NCI-H2107 treated with DMSO at 0.1 percent for 48 hours (cell line): Measurements from ENCODE around the gene EHD1.

Experiments
- DNase-seq: peaks from one replicate; lab custom pipeline; 2025; ENCODE audit not compliant: unreplicated experiment; lab: John Stamatoyannopoulos, UW

EHD1 gene

DNA sequence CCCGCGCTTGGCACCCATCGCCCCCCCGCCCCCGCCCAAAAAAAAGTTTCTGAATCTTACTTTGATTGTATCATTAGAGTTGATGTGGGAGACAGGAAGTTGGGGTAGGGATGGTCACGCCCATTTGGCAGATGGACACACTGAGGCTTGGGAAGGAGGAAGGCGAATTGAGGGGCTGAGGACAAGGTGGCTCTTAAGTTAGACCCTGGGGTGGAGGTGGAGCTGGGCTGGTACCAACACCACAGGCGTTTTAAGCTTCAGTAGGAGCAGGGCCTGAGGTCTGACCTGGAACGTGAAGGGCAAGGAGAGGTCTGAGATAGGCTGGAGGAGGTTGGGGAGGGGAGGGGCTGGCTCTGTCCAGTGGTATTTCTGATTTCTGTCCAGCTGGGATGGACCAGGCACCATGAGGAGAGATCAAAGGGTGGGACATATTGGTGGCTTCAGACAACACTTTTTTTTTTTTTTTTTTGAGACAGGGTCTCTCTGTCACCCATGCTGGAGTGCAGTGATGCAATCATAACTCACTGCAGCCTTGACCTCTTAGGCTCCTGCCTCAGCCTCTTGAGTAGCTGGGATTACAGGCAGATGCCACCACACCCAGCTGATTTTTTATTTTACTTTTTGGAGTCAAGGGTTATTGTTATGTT, 33.2 kb downstream of the EHD1 start:
- DNase-seq = no peak

DNA sequence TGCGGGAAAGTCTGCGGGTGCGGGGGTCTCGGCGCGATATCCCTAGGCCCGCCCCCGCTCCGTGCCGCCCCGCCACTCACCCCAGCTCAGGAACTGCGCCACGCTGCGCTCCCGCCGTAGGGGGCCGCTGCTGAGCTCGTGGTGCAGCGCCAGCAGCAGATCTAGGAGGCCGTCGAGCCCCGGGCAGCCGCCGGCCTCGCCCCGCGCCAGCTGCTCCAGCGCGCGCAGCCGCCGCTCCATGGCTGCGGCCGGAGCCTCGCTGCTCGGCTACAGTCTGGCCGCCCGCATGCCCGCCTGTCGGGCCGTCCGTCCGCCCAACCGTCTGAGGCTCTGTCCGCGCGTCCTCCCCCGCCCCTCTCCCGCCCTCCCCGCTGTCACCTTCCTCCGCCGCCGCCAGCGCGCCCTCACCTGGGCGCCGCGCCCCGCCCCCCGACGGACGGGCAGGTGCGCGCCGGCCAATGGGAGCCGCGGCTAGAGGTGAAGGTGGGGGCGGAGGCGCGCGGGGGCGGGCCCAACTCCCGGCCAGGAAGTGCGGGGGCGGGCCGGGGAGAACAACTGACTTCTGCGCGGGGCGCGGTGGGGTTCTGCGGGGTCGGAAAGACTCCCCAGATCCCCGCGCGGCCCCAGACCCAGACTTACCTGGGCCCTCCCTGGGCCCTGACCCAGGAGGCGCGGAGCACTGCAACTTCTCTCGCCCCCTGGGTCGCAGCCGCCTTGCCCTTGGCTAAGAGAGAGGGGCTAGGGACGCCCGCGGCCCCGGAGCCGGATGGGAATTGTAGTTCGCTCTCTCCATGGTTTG, 33.9 kb downstream of the EHD1 start, which contains the start of gene CDC42BPG:
CDC42BPG (minus strand) TSS at position 324 of the 799 bp plus-strand sequence; CDS start at position 240, 84 bp downstream.
- peak; percentile 56 for DNase-seq

DNA sequence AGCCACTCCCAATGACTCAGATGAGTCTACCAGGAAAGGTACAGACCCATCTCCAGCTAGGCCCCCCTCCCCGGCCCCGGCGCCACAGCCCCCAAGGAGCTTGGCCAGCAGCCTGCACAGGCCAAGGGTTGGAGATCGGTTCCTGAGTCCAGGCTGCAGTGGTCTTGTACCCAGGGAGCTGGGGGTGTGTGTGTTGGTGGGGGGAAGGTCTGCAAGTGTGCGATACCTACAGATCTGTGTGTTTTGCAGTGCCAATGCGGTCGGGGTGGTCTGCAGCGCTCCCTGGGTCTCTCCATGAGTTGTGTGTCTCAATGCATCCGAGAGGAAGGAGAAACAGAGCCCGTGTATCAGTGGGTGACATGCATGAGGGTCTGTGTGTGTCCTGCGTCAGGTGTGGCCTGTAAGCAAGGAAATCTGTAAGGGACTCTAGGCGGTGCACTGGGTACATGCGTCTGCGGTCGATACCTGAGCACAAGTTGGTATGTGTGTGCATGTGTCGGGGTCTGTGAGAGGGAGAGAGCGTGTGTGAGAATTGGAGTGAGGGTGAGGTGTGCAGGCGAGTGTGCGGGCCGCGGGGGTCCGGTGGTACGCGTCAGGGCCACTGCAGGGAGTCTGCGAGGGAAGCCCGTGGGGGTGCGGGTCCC, 34.6 kb downstream of the EHD1 start:
- DNase-seq = no peak

DNA sequence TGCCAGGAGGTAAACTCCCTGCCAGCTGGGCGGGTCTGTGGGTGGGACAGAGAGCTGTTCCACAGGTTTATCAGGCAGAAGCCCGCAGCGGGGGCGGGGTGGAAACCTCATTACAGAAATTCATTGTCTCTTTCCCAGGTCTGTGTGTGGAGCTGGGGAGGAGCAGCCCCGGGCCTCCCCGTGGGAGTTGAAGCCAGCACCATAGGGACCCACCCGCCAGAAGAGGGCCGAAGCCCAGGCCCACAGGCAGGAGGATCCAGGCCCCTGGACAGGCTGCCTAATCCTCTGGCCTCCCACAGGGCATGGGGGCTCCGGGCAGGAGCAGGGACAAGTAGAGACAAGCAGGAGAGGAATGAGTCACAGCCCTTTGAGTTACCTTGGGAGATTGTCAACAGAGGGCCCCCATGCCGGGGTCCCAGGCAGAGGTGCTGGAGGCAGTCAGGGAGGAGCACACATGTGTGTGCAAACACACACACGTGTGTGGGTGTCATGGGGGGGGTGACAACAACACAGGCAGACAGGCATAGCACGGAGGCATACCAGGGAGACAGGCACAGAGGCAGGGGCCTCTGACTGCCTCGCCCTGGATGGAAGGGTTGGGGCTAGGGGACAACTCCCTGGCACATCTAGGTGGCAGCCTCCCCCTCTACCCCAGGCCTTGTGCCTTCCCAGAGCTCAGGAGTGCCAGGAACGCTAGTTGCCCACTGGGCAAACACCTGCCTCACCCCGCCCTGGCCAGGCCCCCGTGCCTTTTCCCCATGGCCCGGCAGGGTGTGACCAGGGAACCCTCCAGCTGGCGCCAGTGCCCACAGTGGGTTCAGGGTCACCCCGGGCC, 35.4 kb downstream of the EHD1 start:
- DNase-seq = no peak

DNA sequence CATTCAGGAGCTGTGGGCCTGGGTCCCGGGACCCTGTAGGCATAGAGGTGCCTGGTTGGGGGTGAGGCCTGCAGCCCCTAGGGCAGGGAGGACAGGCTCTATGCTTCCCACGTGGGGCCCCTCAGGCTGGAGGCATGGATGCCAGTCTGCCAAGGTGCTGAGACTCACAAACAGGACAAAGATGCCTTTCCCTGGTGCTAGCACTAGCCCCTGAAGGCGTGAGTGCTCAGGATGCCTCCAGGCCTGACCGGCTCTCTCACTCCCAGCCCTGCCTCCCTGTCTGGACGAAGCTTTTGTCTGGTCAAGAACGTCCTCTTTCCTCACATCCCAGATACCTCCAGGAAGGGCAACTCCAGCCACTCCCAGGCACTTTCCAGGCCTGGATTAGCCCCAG, 36.1 kb downstream of the EHD1 start:
- no peak for DNase-seq

DNA sequence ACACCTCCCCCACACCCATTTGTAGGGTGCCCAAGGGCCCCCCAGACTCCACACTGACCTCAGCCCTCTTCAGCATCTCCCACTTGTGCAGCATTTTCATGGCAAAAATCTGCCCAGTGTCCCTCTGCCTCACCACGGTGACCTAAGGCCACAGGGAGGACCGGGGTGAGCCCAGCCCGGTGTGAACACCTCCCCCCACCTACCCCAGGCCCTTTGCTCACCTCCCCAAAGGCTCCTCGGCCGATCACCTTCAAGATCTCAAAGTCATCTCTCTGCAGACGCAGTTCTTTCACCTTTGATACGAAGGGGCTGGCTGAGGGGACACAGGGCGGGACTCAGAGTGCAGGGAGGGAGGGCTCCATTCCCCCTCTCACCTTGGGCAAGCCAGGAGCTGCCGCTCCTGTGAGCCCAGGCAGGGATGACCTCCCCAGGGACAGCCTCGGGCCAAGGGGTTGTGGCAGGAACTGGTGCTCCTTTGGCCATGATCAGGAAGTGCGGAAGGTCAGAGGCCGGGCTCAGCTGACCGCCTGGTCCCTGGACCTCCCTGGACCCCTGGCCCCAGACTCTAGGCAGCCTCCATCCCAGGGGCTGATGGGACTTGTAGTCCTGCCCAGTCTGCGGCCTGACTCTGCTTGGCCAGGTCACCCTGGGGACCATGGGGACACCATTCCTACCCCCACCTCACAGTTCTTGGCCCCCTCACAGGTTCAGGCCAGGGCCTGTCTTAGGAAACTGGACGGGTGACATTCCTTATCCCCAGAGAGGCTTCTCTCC, 36.6 kb downstream of the EHD1 start:
- no peak for DNase-seq

DNA sequence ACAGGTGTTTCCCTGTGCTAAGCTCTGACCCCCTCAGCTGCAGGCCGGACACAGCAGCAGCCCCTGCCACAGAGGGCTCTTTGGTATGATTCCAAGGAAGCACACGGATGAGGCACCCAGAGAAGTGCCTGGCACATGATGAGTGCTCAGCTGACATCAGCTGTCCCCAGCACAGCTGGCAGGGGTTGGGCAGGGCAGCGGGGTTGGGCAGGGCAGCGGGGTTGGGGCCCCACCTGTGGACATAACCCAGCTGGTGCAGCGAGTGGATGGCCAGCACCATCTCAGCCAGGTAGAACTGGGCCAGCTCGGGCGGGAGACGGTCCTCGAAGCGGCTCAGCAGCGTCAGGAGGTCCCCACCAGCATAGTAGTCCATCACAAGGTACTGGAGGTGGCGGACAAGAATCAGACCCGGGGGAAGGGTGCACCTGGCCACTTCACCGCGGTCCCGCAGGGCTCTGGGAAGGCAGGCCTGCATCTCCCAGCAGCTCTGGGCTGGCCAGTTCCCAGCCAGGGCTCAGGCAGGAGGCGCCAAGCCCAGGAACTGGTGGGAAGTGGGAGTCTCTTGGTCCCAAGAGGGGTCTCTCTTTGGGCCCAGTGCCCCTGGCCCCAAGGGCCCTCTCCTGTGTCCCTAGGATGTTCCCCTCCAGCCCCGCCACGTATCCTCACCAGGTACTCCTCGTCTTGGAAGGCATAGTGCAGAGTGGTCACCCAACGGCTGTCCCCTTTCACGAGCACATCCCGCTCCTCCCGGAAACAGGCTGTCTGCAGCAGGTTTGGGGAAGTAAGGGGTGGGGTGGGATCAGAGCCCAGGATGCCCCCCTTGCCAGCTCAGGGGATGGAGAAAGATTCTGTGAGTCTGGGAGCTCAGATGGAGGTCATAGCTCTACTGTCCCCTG, 38.3 kb downstream of the EHD1 start:
- no peak for DNase-seq

DNA sequence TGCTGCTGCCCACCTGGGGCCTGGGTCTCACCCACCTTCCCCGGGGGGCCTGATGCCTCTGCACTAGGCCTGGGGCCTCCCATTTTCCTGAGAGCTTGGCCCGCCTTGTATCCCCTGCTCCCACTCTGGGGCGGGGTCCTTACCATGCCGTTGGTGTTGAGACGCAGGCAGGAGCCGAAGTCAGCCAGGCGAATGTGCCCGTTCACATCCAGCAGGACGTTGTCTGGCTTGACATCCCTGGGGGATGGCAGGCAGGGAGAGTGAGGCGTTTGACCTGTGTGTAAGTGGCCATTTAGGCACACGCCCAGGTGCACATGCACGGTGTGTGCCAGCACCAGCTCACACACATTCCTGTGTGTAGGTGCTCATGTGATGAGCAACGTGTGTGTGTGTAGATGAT, 39.1 kb downstream of the EHD1 start:
- DNase-seq = no peak

DNA sequence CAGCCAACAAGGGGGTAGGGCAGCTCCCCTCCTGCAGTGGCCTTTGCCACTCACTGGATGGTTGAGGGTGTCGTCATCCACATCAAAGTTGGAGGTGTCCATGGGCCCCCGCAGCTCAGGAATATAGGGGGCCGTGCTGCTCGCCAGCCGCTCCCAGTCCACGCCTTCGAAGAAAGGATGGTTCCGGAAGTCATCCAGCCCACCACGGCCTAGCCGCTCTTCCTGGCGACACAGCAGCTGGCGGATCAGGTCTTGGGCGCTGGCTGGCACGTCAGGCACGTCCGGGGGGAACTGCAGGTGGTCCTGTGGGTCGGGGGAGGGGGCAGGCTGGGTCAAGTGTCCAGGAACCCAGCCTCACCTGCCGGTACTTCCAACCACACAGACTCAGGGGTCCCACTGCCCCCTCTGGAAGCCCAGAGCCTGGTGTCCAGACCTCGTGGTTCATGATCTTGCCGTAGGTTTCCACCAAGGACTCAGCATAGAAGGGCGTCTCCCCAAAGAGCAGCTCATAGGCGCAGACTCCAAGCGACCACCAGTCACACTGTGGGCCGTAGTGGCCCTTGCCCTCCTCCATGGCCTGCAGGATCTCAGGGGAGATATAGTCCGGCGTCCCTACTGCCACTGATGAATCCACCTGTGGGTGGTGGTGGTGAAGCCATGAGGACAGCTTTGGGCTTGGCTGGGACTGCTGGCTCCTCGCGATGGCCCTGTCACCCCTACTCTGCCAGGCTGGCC, 39.7 kb downstream of the EHD1 start:
- DNase-seq = no peak

DNA sequence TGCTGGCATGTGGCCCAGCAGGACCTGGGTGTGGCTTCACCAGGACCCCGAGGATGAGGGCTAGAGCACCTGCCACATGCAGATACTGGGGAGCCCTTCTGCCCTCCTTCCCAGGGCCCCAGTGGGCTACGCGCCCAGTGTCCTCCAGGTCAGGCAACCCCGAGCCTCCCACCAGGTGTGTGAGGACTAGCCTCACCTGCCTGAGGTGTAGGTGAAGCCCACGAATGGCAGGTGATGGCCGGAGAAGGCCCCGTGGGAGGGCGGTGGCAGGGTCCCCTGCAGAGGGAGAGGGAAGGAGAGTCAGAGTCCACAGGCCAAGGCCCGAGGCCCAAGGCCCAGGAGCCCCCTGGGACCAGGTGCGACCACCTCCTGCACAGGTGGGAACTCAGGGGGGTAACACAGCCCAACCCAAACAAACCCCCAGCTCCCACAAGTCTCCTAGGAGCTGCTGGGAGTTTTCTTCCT, 40.5 kb downstream of the EHD1 start:
- DNase-seq = no peak

DNA sequence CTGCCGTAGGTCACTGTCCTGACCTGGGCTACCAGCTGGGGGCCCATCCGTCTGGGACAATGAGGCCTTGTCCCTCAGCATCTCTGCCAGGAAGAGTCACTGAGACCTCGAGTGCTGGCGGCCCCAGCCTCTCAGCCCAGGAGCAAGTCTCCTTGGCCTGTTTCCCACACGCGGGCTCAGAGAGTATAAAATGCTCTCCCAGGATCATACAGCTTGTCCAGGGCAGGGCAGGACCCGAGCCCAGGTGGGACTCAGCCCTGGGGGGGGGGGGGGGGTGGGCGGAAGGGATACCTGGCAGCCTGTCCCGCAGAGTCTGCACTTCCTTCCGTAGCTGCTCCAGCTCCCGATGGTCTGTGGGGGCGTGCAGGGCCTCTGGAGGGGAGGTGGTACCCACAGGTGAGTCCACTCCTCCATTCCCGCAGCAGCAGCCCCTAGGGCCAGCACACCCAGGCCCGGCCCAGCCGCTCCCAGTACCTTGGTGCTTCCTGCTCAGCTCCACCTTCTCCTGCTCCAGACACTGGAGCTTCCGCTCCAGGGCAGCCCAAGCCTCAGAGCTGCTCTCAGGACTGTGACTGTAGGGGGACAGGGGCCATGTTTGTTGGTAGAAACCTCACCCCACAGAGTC, 41.9 kb downstream of the EHD1 start:
- DNase-seq = no peak

DNA sequence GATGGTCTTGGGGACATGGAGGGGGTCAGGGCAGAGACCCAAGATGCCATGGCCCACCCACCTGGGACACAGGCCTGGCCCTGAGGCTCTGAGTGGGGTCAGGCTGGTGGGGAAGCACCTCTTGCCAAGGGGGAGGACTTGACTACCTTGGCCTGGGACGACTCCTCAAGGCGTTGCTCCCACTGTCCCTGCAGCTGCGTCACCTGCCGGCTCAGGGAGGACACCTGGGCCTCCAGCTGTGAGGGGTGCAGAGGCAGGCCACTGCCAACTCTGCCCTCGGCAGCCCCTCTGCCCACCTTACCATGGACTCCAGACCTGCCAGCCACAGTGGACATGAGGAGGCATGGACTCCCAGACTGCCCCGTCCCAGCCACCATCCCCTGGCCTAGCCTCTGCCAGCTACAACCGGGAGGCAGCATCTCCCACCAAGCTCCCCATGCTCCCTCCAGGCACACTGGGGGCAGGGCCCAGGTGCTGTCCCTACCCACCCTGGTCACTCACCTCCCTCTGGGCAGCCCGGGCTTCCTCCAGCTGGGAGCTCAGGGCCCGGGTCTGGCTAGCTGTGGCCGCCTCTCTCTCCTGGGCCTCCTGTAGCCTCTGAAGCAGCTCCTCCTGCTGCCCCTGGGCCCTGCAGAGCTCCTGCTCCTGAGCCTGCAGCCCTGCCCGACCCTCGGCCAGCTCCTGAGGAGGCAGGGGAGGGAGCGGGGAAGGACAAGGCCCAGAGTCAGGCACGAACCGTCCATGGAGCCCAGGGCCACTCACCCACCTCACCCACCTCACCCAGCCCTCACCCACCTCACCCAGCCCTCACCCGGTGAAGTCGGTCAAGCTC, 42.6 kb downstream of the EHD1 start:
- DNase-seq = no peak

DNA sequence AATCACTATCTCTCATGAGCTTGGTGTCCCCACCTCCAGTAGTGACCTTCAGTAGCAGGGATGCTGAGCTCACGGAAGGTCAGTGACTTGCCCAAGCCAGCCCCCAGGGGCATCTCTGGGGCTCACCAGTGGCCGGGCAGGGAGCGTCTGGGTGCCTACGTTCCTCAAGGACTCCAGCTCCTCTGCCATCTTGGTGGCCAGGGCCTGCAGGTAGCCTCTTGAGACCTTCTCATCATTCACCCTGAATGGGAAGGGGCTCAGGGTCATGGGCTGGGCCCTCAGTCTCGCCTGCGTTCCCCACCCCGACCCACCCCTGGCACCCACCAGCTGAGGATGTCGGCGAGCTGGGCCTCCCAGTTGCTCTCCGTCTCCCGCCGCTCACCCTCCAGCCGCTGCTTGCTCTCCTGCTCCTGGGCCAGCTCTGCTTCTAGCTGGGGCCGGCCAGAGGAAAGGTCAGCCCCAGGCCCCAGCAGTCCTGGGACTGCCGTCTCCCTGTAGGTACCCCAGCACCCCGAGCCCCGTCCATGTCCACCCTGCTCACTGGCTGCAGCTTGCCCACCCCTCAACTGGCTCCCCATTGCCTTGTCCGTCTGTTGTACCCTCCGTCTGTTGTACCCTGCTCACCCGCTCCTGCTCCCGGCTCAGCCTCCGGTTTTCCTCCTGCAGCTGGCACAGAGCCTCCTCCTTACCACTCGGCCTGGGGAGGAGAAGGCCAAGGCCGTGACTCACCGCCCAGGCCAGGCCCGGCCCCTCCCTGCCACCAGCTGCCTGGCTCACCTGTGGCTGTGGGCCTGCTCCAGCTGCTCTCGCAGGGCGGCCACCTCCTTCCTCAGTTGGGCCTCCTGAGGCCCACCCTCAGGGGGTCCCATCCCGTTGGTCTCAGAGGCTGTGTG, 43.5 kb downstream of the EHD1 start:
- no peak for DNase-seq

DNA sequence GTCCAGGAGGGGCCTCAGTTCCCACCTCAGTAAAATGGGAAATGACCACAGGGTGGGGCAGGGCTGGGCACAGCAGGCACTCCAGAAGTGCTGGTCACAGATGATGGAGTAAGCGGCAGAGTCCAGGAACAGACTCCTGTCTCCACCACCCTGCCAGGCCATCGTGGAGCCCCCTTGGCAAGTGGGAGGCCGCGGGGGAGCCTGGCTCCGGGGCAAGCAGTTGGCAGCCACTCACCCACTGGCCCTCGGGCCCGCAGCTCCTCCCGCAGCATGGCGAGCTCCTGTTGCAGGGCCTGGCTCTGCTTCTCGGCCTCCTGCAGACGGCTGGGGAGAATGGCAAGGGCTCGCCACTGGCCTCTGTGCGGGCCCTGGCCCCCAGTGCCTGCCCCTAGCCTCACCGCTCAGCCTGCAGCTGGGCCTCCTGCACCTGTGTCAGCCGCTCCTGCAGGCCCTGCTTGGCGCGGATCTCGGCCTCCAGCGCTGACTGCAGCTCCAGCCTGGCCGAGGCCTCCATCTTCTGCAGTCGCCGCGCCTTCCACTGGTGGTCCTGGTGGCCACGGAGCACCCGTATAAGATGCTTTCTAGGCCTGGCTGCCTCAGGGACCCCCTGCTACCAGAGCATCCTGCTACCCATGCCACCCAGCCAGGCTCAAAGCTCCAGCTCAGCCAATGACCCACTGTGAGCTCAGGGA, 44.2 kb downstream of the EHD1 start:
- DNase-seq = no peak

DNA sequence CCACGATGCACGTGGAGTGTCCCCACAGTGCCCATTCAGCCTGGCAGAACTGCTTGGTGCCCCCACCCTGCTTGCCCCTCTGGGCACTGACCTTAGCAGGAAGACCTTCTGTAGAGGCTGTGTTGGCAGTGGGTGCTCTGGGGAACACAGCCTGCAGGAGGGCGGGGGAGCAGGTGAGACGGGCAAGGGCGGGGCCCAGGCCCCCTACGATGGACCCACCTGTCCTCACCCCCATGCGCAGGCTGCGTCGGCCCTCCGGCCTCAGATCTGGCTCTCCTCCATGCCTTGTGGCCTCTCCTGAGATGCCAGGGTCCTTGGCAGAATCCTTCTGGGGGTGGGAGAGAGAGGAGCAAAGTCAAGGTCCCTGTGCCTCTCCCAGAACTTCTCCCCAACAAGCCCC, 44.9 kb downstream of the EHD1 start:
- no peak for DNase-seq

DNA sequence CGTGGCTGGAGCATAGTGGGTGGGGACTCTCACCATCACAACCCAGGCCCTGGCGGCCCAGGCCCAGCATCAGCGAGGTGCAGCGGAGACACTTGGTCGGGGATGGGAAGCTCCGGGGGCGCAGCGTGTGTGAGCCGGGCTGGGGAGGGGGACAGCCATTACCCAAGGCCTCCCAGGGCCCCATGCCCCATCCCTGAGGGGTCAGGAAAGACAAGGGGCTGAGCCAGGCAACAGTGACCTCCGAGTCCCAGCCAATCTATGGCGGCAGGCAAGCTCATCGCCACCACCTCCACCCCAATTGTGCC, 45.3 kb downstream of the EHD1 start:
- DNase-seq = no peak
